CD8-positive, alpha-beta memory T cell (primary cell): ENCODE data around the gene PDE3A. TPM values are rescaled to one million over a fixed set of nuclear protein-coding genes. Genes with fewer than 3 reads are reported as not detected.

Experiments used
- CTCF ChIA-PET: fragments of 350-600 bp; sonication (Branson Sonifier 250); formaldehyde crosslinking; loops from one replicate; lab custom pipeline; 2021; ENCODE audit warnings: antibody characterized with exemption; lab: Charles Lee
- POLR2A ChIA-PET: fragments of 350-600 bp; sonication (Branson Sonifier 250); formaldehyde crosslinking; loops from one replicate; lab custom pipeline; 2021; ENCODE audit warnings: antibody characterized with exemption; lab: Charles Lee
- DNase-seq, 5 donors: peaks; one replicate each; pipeline versions ENCODE4 v3.0.0 to v3.0.0-alpha.2; 2020 to 2022; ENCODE audit warnings: mixed read lengths in 1 of 5
- H3K27ac ChIP-seq: one replicate; pipeline ENCODE4 v1.7.0; 2013; ENCODE audit warnings: low read depth, mild to moderate bottlenecking, low read length, moderate library complexity
- H3K27me3 ChIP-seq: 2 replicates; pipeline ENCODE4 v1.7.0; 2013; ENCODE audit warnings: low read length, mild to moderate bottlenecking; ENCODE audit not compliant: insufficient read depth, poor library complexity, severe bottlenecking
- H3K36me3 ChIP-seq: 2 replicates; pipeline ENCODE4 v1.7.0; 2013; ENCODE audit warnings: mild to moderate bottlenecking, low read length, moderate library complexity; ENCODE audit not compliant: insufficient read depth
- H3K4me1 ChIP-seq: 2 replicates; pipeline ENCODE4 v1.7.0; 2013; ENCODE audit warnings: mild to moderate bottlenecking, low read length, moderate library complexity; ENCODE audit not compliant: insufficient read depth
- H3K4me3 ChIP-seq: 2 replicates; pipeline ENCODE4 v1.7.0; 2013; ENCODE audit warnings: mild to moderate bottlenecking, low read length
- H3K9me3 ChIP-seq: 2 replicates; pipeline ENCODE4 v1.7.0; 2013; ENCODE audit warnings: mild to moderate bottlenecking, low read length
- H3K27ac Mint-ChIP-seq, 8 donors: one replicate each; pipeline ENCODE4 v1.8.0; 2020 to 2021; ENCODE audit warnings: mixed read lengths in 8 of 8, mild to moderate bottlenecking in 6 of 8, inconsistent platforms in 3 of 8, moderate library complexity in 3 of 8
- H3K27me3 Mint-ChIP-seq, 2 donors: one replicate each; pipeline ENCODE4 v1.8.0; 2020 to 2021; ENCODE audit warnings: mixed read lengths in 2 of 2, mild to moderate bottlenecking in 1 of 2, moderate library complexity in 1 of 2
- H3K36me3 Mint-ChIP-seq, 3 donors: one replicate each; pipeline ENCODE4 v1.8.0; 2020 to 2021; ENCODE audit warnings: mixed read lengths in 3 of 3, inconsistent platforms in 1 of 3, mild to moderate bottlenecking in 1 of 3
- H3K4me1 Mint-ChIP-seq, 3 donors: one replicate each; pipeline ENCODE4 v1.8.0; 2020 to 2021; ENCODE audit warnings: mixed read lengths in 3 of 3, inconsistent platforms in 1 of 3, mild to moderate bottlenecking in 1 of 3
- H3K4me3 Mint-ChIP-seq, 7 donors: one replicate each; pipeline ENCODE4 v1.8.0; 2020 to 2021; ENCODE audit warnings: mixed read lengths in 7 of 7, mild to moderate bottlenecking in 6 of 7, moderate library complexity in 4 of 7, inconsistent platforms in 2 of 7
- H3K9me3 Mint-ChIP-seq, 5 donors: one replicate each; pipeline ENCODE4 v1.8.0; 2020 to 2022; ENCODE audit warnings: mixed read lengths in 5 of 5, mild to moderate bottlenecking in 3 of 5, moderate library complexity in 2 of 5, inconsistent platforms in 1 of 5
- polyA plus RNA-seq: library from polyadenylated mRNA; unstranded; fragments of 300-500 nt; fragmentation: Illumina TruSeq; gene quantifications from one replicate; pipeline ENCODE4 v1.2.3, GENCODE V29; 2021
- total RNA-seq, 2 experiments: library from RNA; stranded (reverse); gene quantifications; one replicate each; pipeline ENCODE4 v1.2.3, GENCODE V29; 2021

Gene PDE3A
- total and polyA plus RNA-seq, 3 experiments from 2014 or later: 0.02 TPM; not detected in 2

- Mint-ChIP-seq H3K27me3 (no peaks in the 10 kb centered on the region), H3K4me1 (no peaks in the 10 kb centered on the region), H3K4me3 (no peak overlapping the region), H3K27ac (no peak overlapping the region), H3K36me3 (no peaks in the 10 kb centered on the region), H3K9me3 (no peaks in the 10 kb centered on the region)
- no peak overlapping the region for H3K4me3 ChIP-seq
- DNase-seq: no peak
- ChIA-PET POLR2A (no interaction called here), CTCF (no interaction called here)
- H3K9me3 ChIP-seq: no peaks in the 10 kb centered on the region
- no peaks in the 10 kb centered on the region for H3K27me3 ChIP-seq
- H3K36me3 ChIP-seq: no peaks in the 10 kb centered on the region
- H3K27ac ChIP-seq: no peak overlapping the region
- no peaks in the 10 kb centered on the region for H3K4me1 ChIP-seq
Observed at GRCh38 chr12:20616093-20616492, 247.8 kb downstream of the PDE3A start.

GRCh38 chr12:20620261-20620660 is 251.9 kb downstream of the PDE3A start:
- POLR2A ChIA-PET: no interaction called here
- H3K9me3 ChIP-seq: no peaks in the 10 kb centered on the region
- no peaks in the 10 kb centered on the region for H3K36me3 Mint-ChIP-seq
- CTCF ChIA-PET: no interaction called here
- no peaks in the 10 kb centered on the region for H3K36me3 ChIP-seq
- H3K4me1 ChIP-seq: no peaks in the 10 kb centered on the region
- H3K4me1 Mint-ChIP-seq: no peaks in the 10 kb centered on the region
- H3K27me3 ChIP-seq: no peaks in the 10 kb centered on the region
- H3K27ac Mint-ChIP-seq: no peak overlapping the region
- H3K4me3 Mint-ChIP-seq: no peak overlapping the region
- H3K4me3 ChIP-seq: no peak overlapping the region
- H3K27me3 Mint-ChIP-seq: no peaks in the 10 kb centered on the region
- H3K27ac ChIP-seq: no peak overlapping the region
- no peaks in the 10 kb centered on the region for H3K9me3 Mint-ChIP-seq
- DNase-seq: no peak

DNA sequence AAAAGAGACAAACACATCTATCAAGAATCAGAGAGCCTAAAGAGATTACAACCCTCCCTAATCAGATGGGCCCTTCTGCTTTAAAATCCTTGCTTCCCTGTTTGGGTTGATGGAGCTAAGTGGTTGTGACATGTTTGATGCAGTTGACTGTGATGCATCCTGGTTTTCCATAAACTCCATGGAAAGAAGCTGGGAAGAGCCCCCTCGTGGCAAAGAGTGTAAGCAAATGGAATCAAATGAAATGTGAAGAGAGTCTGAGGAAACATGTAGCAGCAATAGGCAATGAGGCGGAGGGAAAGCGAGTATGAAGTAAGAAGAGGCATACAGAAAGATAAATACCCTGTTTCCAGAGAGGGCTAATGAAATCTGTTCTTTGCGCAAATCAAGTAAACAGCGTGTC is 256.4 kb downstream of the PDE3A start:
- Mint-ChIP-seq H3K9me3 (no peaks in the 10 kb centered on the region), H3K4me1 (no peaks in the 10 kb centered on the region), H3K36me3 (no peaks in the 10 kb centered on the region), H3K4me3 (no peak overlapping the region), H3K27ac (no peak overlapping the region), H3K27me3 (no peaks in the 10 kb centered on the region)
- Histone ChIP-seq H3K4me1 (no peaks in the 10 kb centered on the region), H3K36me3 (no peaks in the 10 kb centered on the region), H3K4me3 (no peak overlapping the region), H3K9me3 (no peaks in the 10 kb centered on the region), H3K27ac (no peak overlapping the region), H3K27me3 (no peaks in the 10 kb centered on the region)
- CTCF ChIA-PET: no interaction called here
- POLR2A ChIA-PET: no interaction called here
- no peak for DNase-seq

DNA sequence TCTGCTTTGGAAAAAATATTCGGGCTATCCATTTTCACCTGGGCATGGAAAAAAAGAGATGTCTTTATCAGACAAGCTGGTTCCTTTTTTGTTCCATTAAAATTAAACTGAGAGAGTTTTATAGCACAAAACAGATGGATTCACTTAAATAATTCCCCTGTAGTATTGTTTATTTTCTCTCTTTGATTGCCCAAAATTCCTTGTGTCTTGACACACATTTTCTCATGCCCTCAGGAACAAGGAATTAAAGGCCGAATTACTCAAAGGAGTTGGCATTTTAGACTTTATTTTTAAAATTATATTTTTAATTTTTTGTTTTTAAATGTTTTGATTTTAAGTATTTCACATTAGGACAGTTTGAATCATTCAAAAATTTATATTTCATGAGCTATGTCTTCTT is 257.2 kb downstream of the PDE3A start:
- ChIA-PET POLR2A (no interaction called here), CTCF (no interaction called here)
- no peaks in the 10 kb centered on the region for H3K9me3 Mint-ChIP-seq
- Histone ChIP-seq H3K27ac (no peak overlapping the region), H3K4me3 (no peak overlapping the region), H3K9me3 (no peaks in the 10 kb centered on the region), H3K27me3 (no peaks in the 10 kb centered on the region), H3K4me1 (no peaks in the 10 kb centered on the region), H3K36me3 (no peaks in the 10 kb centered on the region)
- no peaks in the 10 kb centered on the region for H3K4me1 Mint-ChIP-seq
- DNase-seq: no peak
- no peak overlapping the region for H3K4me3 Mint-ChIP-seq
- no peaks in the 10 kb centered on the region for H3K36me3 Mint-ChIP-seq
- no peak overlapping the region for H3K27ac Mint-ChIP-seq
- no peaks in the 10 kb centered on the region for H3K27me3 Mint-ChIP-seq

GRCh38 chr12:20627001-20627588 is 258.8 kb downstream of the PDE3A start:
- no peak overlapping the region for H3K27ac Mint-ChIP-seq
- H3K4me1 Mint-ChIP-seq: no peaks in the 10 kb centered on the region
- Histone ChIP-seq H3K9me3 (no peaks in the 10 kb centered on the region), H3K4me1 (no peaks in the 10 kb centered on the region), H3K27ac (no peak overlapping the region), H3K27me3 (no peaks in the 10 kb centered on the region), H3K4me3 (no peak overlapping the region), H3K36me3 (no peaks in the 10 kb centered on the region)
- H3K36me3 Mint-ChIP-seq: no peaks in the 10 kb centered on the region
- no peak overlapping the region for H3K4me3 Mint-ChIP-seq
- ChIA-PET POLR2A (no interaction called here), CTCF (interaction anchor here (1.1 kb wide), 1 partner anchor 56 kb away, joined by 3 read pairs; no protein-coding TSS in a partner anchor)
- H3K9me3 Mint-ChIP-seq: no peaks in the 10 kb centered on the region
- no peak for DNase-seq
- H3K27me3 Mint-ChIP-seq: no peaks in the 10 kb centered on the region

DNA sequence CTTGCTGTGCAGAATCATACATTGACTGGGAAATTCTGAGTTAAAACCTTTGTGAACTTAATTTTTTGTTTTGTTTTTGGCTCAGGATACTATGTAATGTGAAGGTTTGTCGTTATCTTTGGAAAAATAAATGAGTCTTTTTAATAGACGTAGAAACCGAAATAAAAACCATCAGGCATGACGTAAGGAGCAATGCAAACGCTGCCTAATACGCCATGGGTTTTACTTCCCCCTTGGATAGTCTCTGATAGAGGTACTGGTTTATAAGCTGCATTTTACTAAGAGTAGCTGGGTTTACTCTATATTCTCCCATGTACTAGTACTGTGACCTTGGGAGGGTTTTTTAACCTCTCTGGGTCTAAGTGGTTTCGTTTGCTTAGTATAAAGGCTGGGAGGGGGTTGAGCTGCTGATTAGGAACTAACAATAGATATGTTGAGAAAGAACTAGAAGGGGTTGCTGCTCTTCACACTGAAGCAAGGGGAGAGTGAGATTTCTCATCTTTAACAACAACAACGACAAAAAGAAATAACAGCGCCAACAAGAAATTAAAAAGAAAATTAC is 260.0 kb downstream of the PDE3A start:
- ChIA-PET POLR2A (no interaction called here), CTCF (interaction anchor here (1.1 kb wide), 1 partner anchor 57 kb away, joined by 3 read pairs; no protein-coding TSS in a partner anchor)
- Histone ChIP-seq H3K27ac (no peak overlapping the region), H3K9me3 (no peaks in the 10 kb centered on the region), H3K4me1 (no peaks in the 10 kb centered on the region), H3K4me3 (no peak overlapping the region), H3K36me3 (no peaks in the 10 kb centered on the region), H3K27me3 (no peaks in the 10 kb centered on the region)
- Mint-ChIP-seq H3K27ac (no peak overlapping the region), H3K27me3 (no peaks in the 10 kb centered on the region), H3K9me3 (no peaks in the 10 kb centered on the region), H3K4me1 (no peaks in the 10 kb centered on the region), H3K36me3 (no peaks in the 10 kb centered on the region), H3K4me3 (no peak overlapping the region)
- no peak for DNase-seq

GRCh38 chr12:20628999-20629398 is 260.7 kb downstream of the PDE3A start:
- Histone ChIP-seq H3K27ac (no peak overlapping the region), H3K36me3 (no peaks in the 10 kb centered on the region), H3K4me3 (no peak overlapping the region), H3K4me1 (no peaks in the 10 kb centered on the region), H3K27me3 (no peaks in the 10 kb centered on the region), H3K9me3 (no peaks in the 10 kb centered on the region)
- ChIA-PET POLR2A (no interaction called here), CTCF (no interaction called here)
- Mint-ChIP-seq H3K27ac (no peak overlapping the region), H3K4me1 (no peaks in the 10 kb centered on the region), H3K4me3 (no peak overlapping the region), H3K36me3 (no peaks in the 10 kb centered on the region), H3K9me3 (no peaks in the 10 kb centered on the region), H3K27me3 (no peaks in the 10 kb centered on the region)
- DNase-seq: no peak

GRCh38 chr12:20629414-20630156 is 261.2 kb downstream of the PDE3A start:
- H3K27ac ChIP-seq: no peak overlapping the region
- no peak for DNase-seq
- no peaks in the 10 kb centered on the region for H3K9me3 ChIP-seq
- no peak overlapping the region for H3K4me3 ChIP-seq
- no peaks in the 10 kb centered on the region for H3K9me3 Mint-ChIP-seq
- no peaks in the 10 kb centered on the region for H3K36me3 Mint-ChIP-seq
- H3K27me3 ChIP-seq: no peaks in the 10 kb centered on the region
- ChIA-PET POLR2A (no interaction called here), CTCF (no interaction called here)
- H3K27ac Mint-ChIP-seq: no peak overlapping the region
- H3K4me1 Mint-ChIP-seq: no peaks in the 10 kb centered on the region
- H3K4me1 ChIP-seq: no peaks in the 10 kb centered on the region
- H3K36me3 ChIP-seq: no peaks in the 10 kb centered on the region
- H3K4me3 Mint-ChIP-seq: no peak overlapping the region
- no peaks in the 10 kb centered on the region for H3K27me3 Mint-ChIP-seq
